GM18867 (cell line): ENCODE measurements around the gene CRIM1.

ENCODE experiments used
- ATAC-seq: cut with Tn5 transposase; IDR thresholded peaks from one replicate; pipeline ENCODE4 v1.9.1; 2021; ENCODE audit warnings: mild to moderate bottlenecking, moderate library complexity; ENCODE audit not compliant: unreplicated experiment

The CRIM1 gene

GRCh38 chr2:36479406-36479805 lies 123.8 kb downstream of the CRIM1 start:
- no peak for ATAC-seq

GRCh38 chr2:36480028-36480427 lies 124.5 kb downstream of the CRIM1 start:
- no peak for ATAC-seq

GRCh38 chr2:36480636-36481035 lies 125.1 kb downstream of the CRIM1 start:
- ATAC-seq, result no peak

GRCh38 chr2:36481709-36482108 lies 126.1 kb downstream of the CRIM1 start:
- ATAC-seq, result no peak

GRCh38 chr2:36482576-36483214 lies 127.1 kb downstream of the CRIM1 start:
- no peak for ATAC-seq

GRCh38 chr2:36483290-36483689 lies 127.7 kb downstream of the CRIM1 start:
- no peak for ATAC-seq

- no peak for ATAC-seq
Observed at GRCh38 chr2:36484454-36484853, 128.9 kb downstream of the CRIM1 start.

- no peak for ATAC-seq
Observed at GRCh38 chr2:36485521-36485920, 129.9 kb downstream of the CRIM1 start.

- ATAC-seq, result no peak
Observed at GRCh38 chr2:36486521-36487044, 131.0 kb downstream of the CRIM1 start.

- ATAC-seq, result no peak
Observed at GRCh38 chr2:36487947-36488346, 132.4 kb downstream of the CRIM1 start.

- ATAC-seq, result no peak
Observed at GRCh38 chr2:36489281-36489680, 133.7 kb downstream of the CRIM1 start.

- no peak for ATAC-seq
Observed at GRCh38 chr2:36490749-36491148, 135.2 kb downstream of the CRIM1 start.

- no peak for ATAC-seq
Observed at GRCh38 chr2:36492216-36492945, 136.8 kb downstream of the CRIM1 start.

GRCh38 chr2:36493306-36493705 lies 137.7 kb downstream of the CRIM1 start:
- no peak for ATAC-seq

- no peak for ATAC-seq
Observed at GRCh38 chr2:36497570-36498163, 142.1 kb downstream of the CRIM1 start.

- ATAC-seq, result no peak
Observed at GRCh38 chr2:36499128-36499820, 143.7 kb downstream of the CRIM1 start.

GRCh38 chr2:36500072-36500471 lies 144.5 kb downstream of the CRIM1 start:
- no peak for ATAC-seq

- ATAC-seq, result no peak
Observed at GRCh38 chr2:36502081-36502480, 146.5 kb downstream of the CRIM1 start.

- peak; percentile 87 for ATAC-seq
Observed at GRCh38 chr2:36507408-36507812, 151.8 kb downstream of the CRIM1 start.

GRCh38 chr2:36509075-36509474 lies 153.5 kb downstream of the CRIM1 start:
- no peak for ATAC-seq

- ATAC-seq, result no peak
Observed at GRCh38 chr2:36511858-36512603, 156.5 kb downstream of the CRIM1 start.
